Kidney (tissue), 14 donors: ENCODE measurements around the gene ACTR6. TPM values are rescaled to one million over a fixed set of nuclear protein-coding genes. Genes with fewer than 3 reads are reported as not detected.
A peak's percentile ranks its signal among the peaks of the same experiment; 100 is the strongest.
"Not testable (repeated sequence)": the region's sequence is repeated elsewhere in the genome, so short reads cannot be mapped to it uniquely, and the experiment has no call there.

Experiments used
- DNase-seq, 5 donors: peaks; one replicate each; pipeline ENCODE4 v3.0.0-alpha.2; 2013 to 2020
- FAIRE-seq: peaks from 2 replicates; lab custom pipeline; 2012; peaks lifted over from hg19 to GRCh38; lab: Jason Lieb, UNC
- H3K27ac ChIP-seq, 2 donors: one replicate each; pipeline ENCODE4 v1.7.0; 2013; ENCODE audit warnings: low read depth in 2 of 2, low read length in 2 of 2, inconsistent platforms in 1 of 2
- H3K27me3 ChIP-seq: one replicate; pipeline ENCODE4 v1.7.1; 2013; ENCODE audit warnings: low read length, inconsistent platforms; ENCODE audit not compliant: control insufficient read depth, insufficient read depth
- H3K36me3 ChIP-seq, 3 donors: one replicate each; pipeline versions ENCODE4 v1.7.0 to v1.7.1; 2013; ENCODE audit warnings: low read length in 3 of 3, control low read depth in 1 of 3, inconsistent platforms in 1 of 3; ENCODE audit not compliant: insufficient read depth in 3 of 3, control insufficient read depth in 2 of 3
- H3K4me1 ChIP-seq, 3 donors: one replicate each; pipeline versions ENCODE4 v1.7.0 to v1.7.1; 2013; ENCODE audit warnings: low read length in 3 of 3, inconsistent platforms in 1 of 3, low read depth in 1 of 3; ENCODE audit not compliant: control insufficient read depth in 2 of 3, insufficient read depth in 2 of 3
- H3K4me3 ChIP-seq, 3 donors: one replicate each; pipeline versions ENCODE4 v1.7.0 to v1.8.1; 2013; ENCODE audit warnings: low read length in 3 of 3, control low read depth in 1 of 3, inconsistent platforms in 1 of 3
- H3K9ac ChIP-seq, 3 donors: one replicate each; pipeline versions ENCODE4 v1.7.0 to v1.7.1; 2013; ENCODE audit warnings: low read length in 3 of 3, control low read depth in 1 of 3, inconsistent platforms in 1 of 3
- H3K9me3 ChIP-seq, 3 donors: one replicate each; pipeline versions ENCODE4 v1.7.0 to v1.7.1; 2013; ENCODE audit warnings: low read length in 3 of 3, control low read depth in 1 of 3, inconsistent platforms in 1 of 3; ENCODE audit not compliant: control insufficient read depth in 2 of 3, insufficient read depth in 1 of 3
- CTCF ChIP-seq: IDR thresholded peaks from 3 replicates; pipeline ENCODE4 v1.5.1; 2012; ENCODE audit warnings: mild to moderate bottlenecking, moderate library complexity, borderline replicate concordance; ENCODE audit not compliant: insufficient read depth; ENCODE audit errors: extremely low read depth
- intact Hi-C: fragments of 100-400 bp; cut with DNase I; formaldehyde crosslinking; loops from one replicate; pipeline ENCODE4 v1.11.1; 2022
- polyA plus RNA-seq: library from polyadenylated mRNA; stranded (reverse); fragments of 350-450 nt; fragmentation: Illumina TruSeq; extraction: RNeasy Lipid Tissue Mini Kit (QIAGEN cat#74804); gene quantifications from one replicate; pipeline ENCODE4 v1.2.3, GENCODE V29; 2014; ENCODE audit warnings: low read depth, low replicate concordance; ENCODE audit not compliant: insufficient read depth
- total RNA-seq: library from RNA; stranded (reverse); fragmentation: NEBNext Ultra II Directional; extraction: Animal tissue kit (Norgen Biotek cat#: 25700); gene quantifications from one replicate; pipeline ENCODE4 v1.2.1, GENCODE V29; 2021
- donor health status: control.
- donor health status: control.
- donor health status: control.
- donor health status: control.
- donor health status: control.
- donor health status: DM: yes; HTN: yes; CAD: no.
- donor health status: Normal renal cell carcinoma (clear cell type).

Gene ACTR6
- total and polyA plus RNA-seq, 2 donors from 2014 or later, result 23.1 to 29.2 TPM

- Histone ChIP-seq H3K27me3 (no peaks in the 10 kb centered on the region), H3K36me3 (peaks cover 0 to 6% (median 4%) of the 10 kb centered on the region in 3 donors), H3K9ac (no peak overlapping the region), H3K4me3 (no peak overlapping the region), H3K27ac (no peak overlapping the region), H3K9me3 (no peaks in the 10 kb centered on the region), H3K4me1 (no peaks in the 10 kb centered on the region)
- FAIRE-seq (no peak), DNase-seq (no peak)
- TF ChIP-seq CTCF, result no peak
- intact Hi-C loops, result no loop called here
These were observed 24.9 kb downstream of the ACTR6 start for GRCh38 chr12:100225491-100225890.

GRCh38 chr12:100229036-100229635 lies 28.5 kb downstream of the ACTR6 start:
- DNase-seq (peak in 1 of 5 donors; percentile 8), FAIRE-seq (no peak)
- Histone ChIP-seq H3K27ac (no peak overlapping the region), H3K4me1 (no peaks in the 10 kb centered on the region), H3K9me3 (no peaks in the 10 kb centered on the region), H3K4me3 (no peak overlapping the region), H3K36me3 (peaks cover 0 to 4% (median 0%) of the 10 kb centered on the region in 3 donors), H3K9ac (no peak overlapping the region), H3K27me3 (no peaks in the 10 kb centered on the region)
- intact Hi-C loops, result no loop called here
- peak; percentile 24 for TF ChIP-seq CTCF

- DNase-seq (peak in 2 of 5 donors; percentile 9 to 10), FAIRE-seq (no peak)
- H3K27me3 ChIP-seq, result no peaks in the 10 kb centered on the region
- H3K36me3 ChIP-seq, result peaks cover 0 to 4% (median 0%) of the 10 kb centered on the region in 3 donors
- no peak overlapping the region for H3K27ac ChIP-seq
- H3K4me3 ChIP-seq, result no peak overlapping the region
- H3K9me3 ChIP-seq, result no peaks in the 10 kb centered on the region
- no peaks in the 10 kb centered on the region for H3K4me1 ChIP-seq
- no peak for TF ChIP-seq CTCF
- intact Hi-C loops, result loop anchor here (10.0 kb wide), 1 partner anchor 325 kb away; no protein-coding TSS in a partner anchor
- H3K9ac ChIP-seq, result no peak overlapping the region
These were observed 29.3 kb downstream of the ACTR6 start for GRCh38 chr12:100229876-100230275.

GRCh38 chr12:100231873-100232272 lies 31.3 kb downstream of the ACTR6 start:
- intact Hi-C loops, result loop anchor here (10.0 kb wide), 1 partner anchor 323 kb away; no protein-coding TSS in a partner anchor
- H3K36me3 ChIP-seq, result not testable (repeated sequence)

More at GRCh38 chr12:100231873-100232272, 31.3 kb downstream of the ACTR6 start:
- not testable (repeated sequence) for H3K27ac ChIP-seq, H3K4me3 ChIP-seq, H3K9me3 ChIP-seq, H3K27me3 ChIP-seq, H3K9ac ChIP-seq, DNase-seq, H3K4me1 ChIP-seq, FAIRE-seq
